H1 (cell line): ENCODE results near the gene PDXP. TPM values are rescaled to one million over a fixed set of nuclear protein-coding genes. Genes with fewer than 3 reads are reported as not detected.

ENCODE experiments used
- CBX5 ChIP-seq: fragments of 300-800, 300-1000 bp; sonication (generic); IDR thresholded peaks from 2 replicates; pipeline ENCODE4 v1.7.1; 2016; ENCODE audit warnings: antibody characterized with exemption, low read length, low read depth
- CEBPB ChIP-seq: IDR thresholded peaks from 2 replicates; pipeline ENCODE4 v1.6.1; 2012; ENCODE audit warnings: low read depth, low read length
- EP300 ChIP-seq, 2 experiments: IDR thresholded peaks; 1 replicate in 1 of 2; 2 replicates in 1 of 2; pipeline ENCODE4 v1.6.1; 2011 to 2012; ENCODE audit warnings: low read depth in 2 of 2, low read length in 2 of 2, mild to moderate bottlenecking in 2 of 2, borderline replicate concordance in 1 of 2, inconsistent platforms in 1 of 2, moderate library complexity in 1 of 2
- NANOG ChIP-seq: IDR thresholded peaks from 2 replicates; pipeline ENCODE4 v1.6.1; 2011; ENCODE audit warnings: low read length, low read depth, mild to moderate bottlenecking, inconsistent platforms; ENCODE audit not compliant: insufficient read depth, poor library complexity, severe bottlenecking
- PHF8 ChIP-seq: fragments of 200-600 bp; sonication (generic); conservative IDR thresholded peaks from 2 replicates; pipeline ENCODE4 v1.7.1; 2012; ENCODE audit warnings: low read depth, mild to moderate bottlenecking, inconsistent platforms, low read length, moderate library complexity
- POLR2A ChIP-seq, 2 experiments: IDR thresholded peaks; 1 replicate in 1 of 2; 2 replicates in 1 of 2; pipeline ENCODE4 v1.6.1; 2011; ENCODE audit warnings: low read depth in 2 of 2, low read length in 2 of 2, mild to moderate bottlenecking in 2 of 2; ENCODE audit errors: control extremely low read depth in 1 of 2
- SIX5 ChIP-seq: IDR thresholded peaks from 2 replicates; pipeline ENCODE4 v1.6.1; 2011; ENCODE audit warnings: mild to moderate bottlenecking, low read depth, low read length
- TAF1 ChIP-seq: IDR thresholded peaks from 2 replicates; pipeline ENCODE4 v1.6.1; 2011; ENCODE audit warnings: mild to moderate bottlenecking, low read depth, low read length
- TEAD4 ChIP-seq: IDR thresholded peaks from 2 replicates; pipeline ENCODE4 v1.6.1; 2012; ENCODE audit warnings: low read depth, low read length, inconsistent platforms, mixed read lengths
- polyA plus RNA-seq, 7 experiments: library from polyadenylated mRNA; depleted of rRNA in 3 of 7; stranded (reverse) in 5 of 7; unstranded in 2 of 7; fragments of >200 nt in 5 of 7; fragments of 200-250 nt in 2 of 7; gene quantifications; 1 replicate in 5 of 7; 2 replicates in 1 of 7; 4 replicates in 1 of 7; pipeline versions ENCODE4 v1.2.1 to v1.2.3, GENCODE V29; 2011 to 2013; ENCODE audit warnings: missing spikeins in 2 of 7, mixed read lengths in 2 of 7
- total RNA-seq: library from RNA; stranded (reverse); fragmentation: NEBNext Ultra II Directional; extraction: Animal tissue kit (Norgen Biotek cat#: 25700); gene quantifications from 2 replicates; pipeline ENCODE4 v1.2.1, GENCODE V29; 2021
- TF ChIP-seq, protein P1 (sequence below), 3 experiments: IDR thresholded peaks; 1 replicate in 2 of 3; 2 replicates in 1 of 3; pipeline versions ENCODE4 v1.5.1 to v1.6.1; 2011; ENCODE audit warnings: low read length in 3 of 3, mild to moderate bottlenecking in 3 of 3, inconsistent platforms in 2 of 3, low read depth in 1 of 3, moderate library complexity in 1 of 3; ENCODE audit not compliant: insufficient read depth in 1 of 3; ENCODE audit errors: control extremely low read depth in 1 of 3

PDXP gene
- total and polyA plus RNA-seq, 2 of the 8 experiments (the other 6 are each of a cell fraction or from before 2014, with no cell fraction given) = 36.6 to 67.7 TPM

DNA sequence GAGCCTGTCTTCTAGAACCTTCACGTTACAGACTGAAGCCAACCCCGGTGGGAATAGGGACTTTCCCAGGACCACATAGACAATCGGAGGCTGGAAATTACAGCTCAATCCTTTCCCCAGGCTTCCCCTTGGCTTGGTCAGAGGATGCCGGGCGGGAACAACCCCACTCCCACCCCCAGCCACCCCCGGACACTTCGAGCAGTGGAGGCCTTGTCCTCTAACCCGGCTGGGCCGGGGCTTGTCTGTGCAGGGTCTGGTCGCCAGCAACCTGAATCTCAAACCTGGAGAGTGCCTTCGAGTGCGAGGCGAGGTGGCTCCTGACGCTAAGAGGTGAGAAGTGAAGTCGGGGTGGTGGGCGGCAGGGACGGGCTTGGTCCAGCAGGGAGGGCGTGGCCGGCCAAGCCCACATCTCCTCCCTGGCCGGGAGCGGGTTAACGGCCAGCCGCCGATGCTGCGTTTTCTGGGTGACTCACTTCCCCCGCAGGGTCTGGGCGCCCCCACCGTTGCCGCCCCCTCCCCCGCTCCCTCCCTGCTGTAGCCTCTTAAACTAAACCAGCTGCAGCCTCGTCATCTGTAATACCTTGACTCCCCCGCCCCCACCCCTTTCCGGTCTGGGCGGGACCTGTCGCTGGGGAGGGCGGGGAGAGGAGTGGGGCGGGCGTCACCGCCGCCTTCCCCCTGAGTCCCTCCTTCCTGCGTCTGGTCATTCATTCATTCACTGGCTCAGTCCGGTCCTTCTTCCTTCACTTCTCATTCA is 18.4 kb downstream of the PDXP start (continued):
- TF ChIP-seq NANOG (no peak), CEBPB (no peak), CBX5 (no peak), SIX5 (no peak), PHF8 (no peak), TEAD4 (no peak), TAF1 (no peak), EP300 (IDR thresholded peaks at IDR 0.05; ENCODE audit: borderline replicate concordance in 1 of 2, low read depth in 2 of 2, low read length in 2 of 2) (0 out of 3 replicates have a peak, but pooled peaks of 1 of the 2 experiments have one; percentile 27), POLR2A (IDR thresholded peaks at IDR 0.05; ENCODE audit: control extremely low read depth in 1 of 2, low read depth in 2 of 2, low read length in 2 of 2) (peak in 1 of 2 experiments; percentile 26; a peak in 1 of 3 replicates)
- TF ChIP-seq, protein P1, sequence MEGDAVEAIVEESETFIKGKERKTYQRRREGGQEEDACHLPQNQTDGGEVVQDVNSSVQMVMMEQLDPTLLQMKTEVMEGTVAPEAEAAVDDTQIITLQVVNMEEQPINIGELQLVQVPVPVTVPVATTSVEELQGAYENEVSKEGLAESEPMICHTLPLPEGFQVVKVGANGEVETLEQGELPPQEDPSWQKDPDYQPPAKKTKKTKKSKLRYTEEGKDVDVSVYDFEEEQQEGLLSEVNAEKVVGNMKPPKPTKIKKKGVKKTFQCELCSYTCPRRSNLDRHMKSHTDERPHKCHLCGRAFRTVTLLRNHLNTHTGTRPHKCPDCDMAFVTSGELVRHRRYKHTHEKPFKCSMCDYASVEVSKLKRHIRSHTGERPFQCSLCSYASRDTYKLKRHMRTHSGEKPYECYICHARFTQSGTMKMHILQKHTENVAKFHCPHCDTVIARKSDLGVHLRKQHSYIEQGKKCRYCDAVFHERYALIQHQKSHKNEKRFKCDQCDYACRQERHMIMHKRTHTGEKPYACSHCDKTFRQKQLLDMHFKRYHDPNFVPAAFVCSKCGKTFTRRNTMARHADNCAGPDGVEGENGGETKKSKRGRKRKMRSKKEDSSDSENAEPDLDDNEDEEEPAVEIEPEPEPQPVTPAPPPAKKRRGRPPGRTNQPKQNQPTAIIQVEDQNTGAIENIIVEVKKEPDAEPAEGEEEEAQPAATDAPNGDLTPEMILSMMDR (IDR thresholded peaks at IDR 0.05; ENCODE audit: control extremely low read depth in 1 of 3, insufficient read depth in 1 of 3, low read depth in 1 of 3, low read length in 3 of 3) = no peak
